ENCODE measurements around the gene CERS6. TPM values are rescaled to one million over a fixed set of nuclear protein-coding genes. Genes with fewer than 3 reads are reported as not detected.

Gene CERS6
- total RNA-seq, 4 donors from 2014 or later, result 45.0 to 61.2 (median 56.4) TPM

- Histone ChIP-seq H3K27me3 (no peaks in the 10 kb centered on the region), H3K4me1 (peaks cover 0 to 13% (median 0%) of the 10 kb centered on the region in 3 donors), H3K9me3 (no peaks in the 10 kb centered on the region), H3K27ac (no peak overlapping the region), H3K4me3 (no peak overlapping the region), H3K36me3 (peaks cover 0 to 28% of the 10 kb centered on the region in 2 donors)
- no peak for ATAC-seq
- WGBS, 2 donors (ENCODE audit: low coverage in 1 of 2), result 79 to 81% methylated on average over 2 to 3 of the region's 3 CpGs
- TF ChIP-seq CTCF (IDR thresholded peaks at IDR 0.05) (no peak), POLR2AphosphoS5 (IDR thresholded peaks at IDR 0.05) (no peak), POLR2A (IDR thresholded peaks at IDR 0.05) (no peak), EP300 (IDR thresholded peaks at IDR 0.05) (no peak)
These were observed 261.9 kb downstream of the CERS6 start for GRCh38 chr2:168717790-168718502.

- peaks cover 0 to 14% (median 0%) of the 10 kb centered on the region in 3 donors for H3K4me1 ChIP-seq
- H3K27ac ChIP-seq, result no peak overlapping the region
- WGBS, 2 donors (ENCODE audit: low coverage in 1 of 2), result 17 to 70% methylated on average over 1 to 2 of the region's 2 CpGs
- no peak overlapping the region for H3K4me3 ChIP-seq
- ATAC-seq, result no peak
- H3K27me3 ChIP-seq, result no peaks in the 10 kb centered on the region
- H3K9me3 ChIP-seq, result no peaks in the 10 kb centered on the region
- peaks cover 0 to 28% of the 10 kb centered on the region in 2 donors for H3K36me3 ChIP-seq
- TF ChIP-seq POLR2A (IDR thresholded peaks at IDR 0.05) (no peak), POLR2AphosphoS5 (IDR thresholded peaks at IDR 0.05) (no peak), EP300 (IDR thresholded peaks at IDR 0.05) (no peak), CTCF (IDR thresholded peaks at IDR 0.05) (no peak)
These were observed 262.6 kb downstream of the CERS6 start for GRCh38 chr2:168718622-168719021.

- no peak overlapping the region for H3K27ac ChIP-seq
- no peak for TF ChIP-seq EP300 (IDR thresholded peaks at IDR 0.05)
- TF ChIP-seq POLR2AphosphoS5 (IDR thresholded peaks at IDR 0.05), result no peak
- no peak for TF ChIP-seq CTCF (IDR thresholded peaks at IDR 0.05)
- TF ChIP-seq POLR2A (IDR thresholded peaks at IDR 0.05), result no peak
- H3K9me3 ChIP-seq, result no peaks in the 10 kb centered on the region
- H3K27me3 ChIP-seq, result no peaks in the 10 kb centered on the region
- no peak overlapping the region for H3K4me3 ChIP-seq
- peaks cover 0 to 14% (median 0%) of the 10 kb centered on the region in 3 donors for H3K4me1 ChIP-seq
- peaks cover 0 to 35% of the 10 kb centered on the region in 2 donors for H3K36me3 ChIP-seq
- no peak for ATAC-seq
These were observed 263.4 kb downstream of the CERS6 start for GRCh38 chr2:168719446-168719845.

GRCh38 chr2:168722592-168722991 is 266.5 kb downstream of the CERS6 start:
- ATAC-seq, result peak; percentile 84
- Histone ChIP-seq H3K27me3 (no peaks in the 10 kb centered on the region), H3K4me3 (no peak overlapping the region), H3K4me1 (peaks cover 0 to 14% (median 0%) of the 10 kb centered on the region in 3 donors), H3K9me3 (no peaks in the 10 kb centered on the region), H3K27ac (no peak overlapping the region), H3K36me3 (peaks cover 0 to 43% of the 10 kb centered on the region in 2 donors)
- 14 to 37% methylated on average over 2 of the region's 2 CpGs for WGBS, 2 donors (ENCODE audit: low coverage in 1 of 2)
- peak; percentile 35 for TF ChIP-seq POLR2AphosphoS5 (IDR thresholded peaks at IDR 0.05)
- TF ChIP-seq EP300 (IDR thresholded peaks at IDR 0.05), result no peak

- no peak for ATAC-seq
- H3K4me1 ChIP-seq, result peaks cover 0 to 14% (median 0%) of the 10 kb centered on the region in 3 donors
- no peaks in the 10 kb centered on the region for H3K27me3 ChIP-seq
- no peak overlapping the region for H3K4me3 ChIP-seq
- peaks cover 0 to 36% of the 10 kb centered on the region in 2 donors for H3K36me3 ChIP-seq
- H3K9me3 ChIP-seq, result no peaks in the 10 kb centered on the region
- H3K27ac ChIP-seq, result no peak overlapping the region
- WGBS, 2 donors (ENCODE audit: low coverage in 1 of 2), result 47 to 68% methylated on average over 3 of the region's 3 CpGs
- TF ChIP-seq POLR2A (IDR thresholded peaks at IDR 0.05), result no peak
- TF ChIP-seq CTCF (IDR thresholded peaks at IDR 0.05), result no peak
- TF ChIP-seq POLR2AphosphoS5 (IDR thresholded peaks at IDR 0.05), result no peak
- no peak for TF ChIP-seq EP300 (IDR thresholded peaks at IDR 0.05)
These were observed 267.3 kb downstream of the CERS6 start for GRCh38 chr2:168723275-168723899.
